ENCODE measurements around the gene MDH2.
"Not testable (repeated sequence)": the region's sequence is repeated elsewhere in the genome, so short reads cannot be mapped to it uniquely, and the experiment has no call there.

The MDH2 gene

DNA sequence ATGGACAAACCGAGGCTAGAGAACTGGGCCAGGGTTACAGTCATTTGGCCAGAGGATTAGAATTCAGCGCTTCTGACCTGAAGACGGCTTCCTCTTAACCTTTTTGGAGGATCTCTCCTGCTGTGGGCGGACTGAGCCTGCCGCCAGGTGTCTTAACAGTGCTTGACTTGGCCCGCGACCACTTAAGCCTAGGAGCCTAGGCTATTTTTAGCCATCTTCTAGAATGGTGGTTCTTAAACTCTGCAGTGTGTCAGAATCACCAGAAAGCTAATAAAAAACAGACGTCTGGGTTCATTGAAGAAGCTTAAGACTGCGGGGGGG is 722 bp downstream of the MDH2 start:
- no peak for DNase-seq

DNA sequence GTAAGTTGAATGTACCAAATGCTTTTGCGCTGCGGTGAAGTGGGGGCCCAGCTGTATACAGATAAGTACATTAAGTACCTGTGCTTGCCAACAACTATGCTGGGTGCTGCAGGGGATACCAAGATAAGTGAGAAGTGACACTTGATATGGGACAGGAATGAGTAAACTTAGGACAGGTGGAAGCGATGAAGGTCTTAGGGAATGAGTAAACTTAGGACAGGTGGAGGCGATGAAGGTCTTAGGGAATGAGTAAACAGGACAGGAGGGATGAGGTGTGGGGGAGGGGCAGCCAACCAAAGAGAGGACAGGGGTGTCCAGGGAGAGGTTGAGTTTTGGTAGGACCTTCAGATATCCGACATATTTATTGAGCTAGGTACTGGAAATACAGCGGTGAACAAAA is 1.4 kb downstream of the MDH2 start:
- DNase-seq, result no peak

DNA sequence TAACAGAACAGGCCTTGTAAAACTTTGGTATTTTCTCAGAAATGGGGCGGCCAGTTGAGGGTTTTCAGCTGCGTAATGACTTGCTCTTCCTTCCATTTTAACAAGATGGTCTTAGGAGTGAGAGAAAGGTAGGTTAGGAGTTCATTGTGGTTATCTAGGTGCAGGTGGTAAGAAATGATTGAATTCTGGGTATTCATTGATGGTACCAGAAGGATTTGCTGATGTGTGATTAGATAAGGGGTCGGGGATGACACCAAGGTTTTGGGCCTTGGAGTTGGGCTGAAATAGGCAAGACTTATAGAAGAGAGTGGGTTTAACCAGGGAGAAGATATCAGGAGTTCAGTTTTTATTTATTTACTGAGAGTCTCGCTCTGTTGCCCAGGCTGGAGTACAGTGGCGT is 2.6 kb downstream of the MDH2 start:
- no peak for DNase-seq

DNA sequence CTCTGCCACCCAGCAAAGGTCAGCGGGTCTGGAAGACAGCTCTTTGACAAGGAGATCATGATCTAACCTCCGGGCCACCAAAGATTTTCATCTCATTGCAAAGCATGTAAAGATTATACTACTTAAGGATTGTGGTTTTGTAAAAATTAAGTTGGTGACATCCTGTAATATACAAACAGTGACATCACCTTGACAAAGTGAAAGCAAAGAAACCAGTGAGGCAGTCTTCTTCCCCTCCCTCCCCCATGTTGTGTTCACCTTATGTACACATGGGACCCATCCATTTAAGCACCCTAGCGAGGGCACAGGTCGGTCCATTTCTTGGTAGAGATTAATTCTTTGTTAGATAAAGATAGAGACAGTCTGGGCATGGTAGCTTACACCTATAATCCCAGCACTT is 3.9 kb downstream of the MDH2 start:
- DNase-seq, result no peak

DNA sequence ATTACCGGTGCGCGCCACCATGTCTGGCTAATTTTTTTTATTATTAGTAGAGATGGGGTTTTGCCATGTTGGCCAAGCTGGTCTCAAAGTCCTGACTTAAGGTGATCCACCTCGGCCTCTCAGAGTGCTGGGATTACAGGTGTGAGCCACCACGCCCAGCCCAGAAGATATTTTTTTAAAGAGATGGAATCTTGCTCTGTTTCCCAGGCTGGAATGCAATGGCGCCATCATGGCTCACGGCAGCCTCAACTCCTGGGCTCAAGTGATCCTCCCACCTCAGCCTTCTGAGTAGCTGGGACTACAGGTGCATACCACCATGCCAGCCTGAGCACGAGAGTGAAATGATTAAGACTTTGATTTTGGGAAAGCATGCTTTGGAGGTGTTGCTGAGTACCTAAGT is 4.8 kb downstream of the MDH2 start:
- not testable (repeated sequence) for DNase-seq

DNA sequence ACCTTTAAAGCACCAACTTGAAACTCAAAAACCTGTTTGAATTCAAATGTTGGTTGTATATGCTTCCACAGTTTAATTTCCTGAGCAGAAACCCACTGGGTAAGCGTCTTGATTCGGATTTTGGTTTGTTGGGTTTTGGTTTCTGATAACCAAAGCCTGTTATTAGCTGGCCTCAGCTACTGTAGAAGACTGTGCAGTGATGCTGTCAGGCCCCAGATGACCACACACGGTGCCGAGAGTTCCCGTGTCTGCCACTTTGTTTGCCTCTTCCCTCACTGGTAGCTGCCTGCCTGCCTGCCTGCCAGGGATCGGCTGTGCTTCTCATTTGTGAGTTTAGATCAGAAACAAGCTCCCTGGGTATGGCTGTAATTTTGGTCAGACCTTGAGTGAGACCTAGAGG is 5.6 kb downstream of the MDH2 start:
- no peak for DNase-seq

DNA sequence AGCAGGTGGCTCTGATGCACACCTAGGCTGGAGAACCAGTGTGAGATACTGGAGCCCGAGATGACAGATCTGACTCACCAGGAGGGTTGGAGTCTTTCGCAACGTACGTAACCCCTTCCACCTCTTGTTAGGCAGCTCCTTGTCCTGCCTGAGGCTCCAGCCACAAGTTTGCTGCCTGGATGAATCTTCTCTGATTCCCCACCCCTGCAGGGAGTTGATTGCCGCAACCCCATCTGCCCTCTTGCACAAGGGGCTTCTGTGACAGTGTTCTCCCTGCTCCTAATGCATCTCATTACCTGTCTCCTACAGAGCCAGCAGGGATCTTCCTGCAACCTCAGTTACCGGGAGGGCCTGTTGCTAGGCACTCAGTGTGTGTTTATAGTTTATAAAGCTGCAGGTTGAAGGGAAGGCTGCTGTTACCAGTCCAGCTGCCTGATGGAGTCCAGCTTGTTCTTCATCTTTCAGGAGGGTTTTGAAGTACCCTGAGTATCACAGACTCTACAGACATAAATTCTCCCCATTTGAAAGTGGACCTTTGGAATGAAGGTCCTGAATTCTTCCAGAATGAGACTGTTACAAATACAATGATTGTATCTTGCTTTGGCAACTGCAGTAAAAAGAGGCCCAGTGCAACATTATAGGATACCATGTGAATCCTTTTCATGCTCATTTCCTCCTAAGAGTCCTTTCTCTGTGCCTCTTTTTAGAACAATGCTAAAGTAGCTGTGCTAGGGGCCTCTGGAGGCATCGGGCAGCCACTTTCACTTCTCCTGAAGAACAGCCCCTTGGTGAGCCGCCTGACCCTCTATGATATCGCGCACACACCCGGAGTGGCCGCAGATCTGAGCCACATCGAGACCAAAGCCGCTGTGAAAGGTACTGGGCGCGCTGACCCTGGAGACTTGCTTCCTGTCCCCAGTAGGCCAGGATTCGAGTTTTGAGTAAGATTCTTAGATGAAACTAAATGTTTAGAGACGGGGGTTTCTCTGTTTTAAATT is 6.5 kb downstream of the MDH2 start:
- no peak for DNase-seq

DNA sequence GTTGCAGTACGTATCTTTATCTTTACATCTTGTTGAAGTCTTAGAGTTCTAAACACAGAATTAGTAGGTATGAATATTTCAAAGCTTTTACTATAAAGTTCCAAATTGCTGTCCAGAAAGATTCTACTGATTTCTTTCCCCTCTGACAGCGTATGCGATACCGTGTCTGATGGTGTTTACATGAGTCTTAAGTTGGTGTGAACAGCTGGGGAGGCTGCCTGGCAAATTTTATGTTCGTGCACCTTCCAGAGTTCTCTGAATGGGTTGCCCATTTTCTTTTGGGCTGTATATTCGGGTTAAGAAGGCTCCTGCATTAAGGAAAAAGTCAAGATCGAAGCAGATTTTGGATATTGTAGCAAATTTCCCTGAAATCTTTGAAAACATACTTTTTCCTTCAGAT is 8.3 kb downstream of the MDH2 start:
- DNase-seq, result no peak

DNA sequence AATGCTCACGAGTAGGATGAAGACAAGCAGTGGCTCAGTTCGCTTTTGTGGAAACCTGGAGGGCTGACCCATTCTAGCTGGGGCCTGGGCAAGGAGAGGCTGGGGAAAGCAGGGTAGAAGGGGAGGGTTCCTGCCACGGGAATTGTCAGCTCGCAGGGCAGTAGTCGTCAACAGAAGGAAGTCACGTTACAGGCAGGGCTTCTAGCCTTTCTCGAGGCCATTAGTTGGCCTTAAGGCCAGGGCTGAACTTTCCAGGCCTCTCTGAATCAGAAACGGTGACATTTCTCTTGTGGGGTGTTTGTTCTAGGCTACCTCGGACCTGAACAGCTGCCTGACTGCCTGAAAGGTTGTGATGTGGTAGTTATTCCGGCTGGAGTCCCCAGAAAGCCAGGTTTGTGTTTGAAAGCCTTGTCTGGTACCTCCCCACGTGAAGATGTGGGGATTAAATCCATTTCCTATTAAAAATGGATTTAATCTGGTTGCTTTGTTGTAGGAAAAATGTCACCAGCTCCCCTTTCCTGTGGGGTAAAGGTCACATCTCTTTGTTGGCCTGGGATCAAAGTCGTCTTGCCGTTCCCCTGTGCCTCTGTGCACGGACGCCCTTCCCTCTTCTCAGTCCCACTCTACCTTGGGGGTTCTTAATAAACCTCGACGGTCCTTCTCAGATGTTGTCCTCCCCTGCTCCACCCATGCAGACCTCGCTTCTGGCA is 9.4 kb downstream of the MDH2 start:
- DNase-seq, result no peak

DNA sequence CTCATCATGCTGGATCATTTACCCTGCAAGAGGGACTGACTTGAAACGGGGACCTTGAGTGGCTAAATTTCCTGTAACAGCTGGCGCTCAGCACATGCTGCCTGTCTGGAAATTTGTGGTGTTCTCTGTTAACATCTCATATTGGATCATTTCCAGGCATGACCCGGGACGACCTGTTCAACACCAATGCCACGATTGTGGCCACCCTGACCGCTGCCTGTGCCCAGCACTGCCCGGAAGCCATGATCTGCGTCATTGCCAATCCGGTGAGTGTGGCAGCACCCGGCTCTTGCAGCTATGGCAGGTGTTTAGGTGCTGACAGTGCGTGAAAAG is 9.9 kb downstream of the MDH2 start:
- no peak for DNase-seq

DNA sequence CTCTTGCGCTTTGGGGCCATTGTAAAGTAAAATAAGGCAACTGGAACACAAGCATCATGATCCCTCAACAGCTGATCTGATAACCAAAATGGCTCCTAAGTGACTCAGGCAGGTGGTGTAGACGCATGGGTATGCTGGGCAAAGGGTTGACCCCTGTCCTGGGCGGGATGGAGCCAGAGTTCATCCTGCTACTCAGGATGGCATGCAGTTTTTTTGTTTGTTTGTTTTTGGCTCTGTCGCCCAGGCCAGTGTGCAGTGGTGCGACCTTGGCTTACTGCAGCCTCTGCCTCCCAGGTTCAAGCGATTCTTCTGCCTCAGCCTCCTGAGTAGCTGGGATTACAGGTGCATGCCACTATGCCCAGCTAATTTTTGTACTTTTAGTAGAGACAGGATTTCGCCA is 10.8 kb downstream of the MDH2 start:
- DNase-seq, result not testable (repeated sequence)

DNA sequence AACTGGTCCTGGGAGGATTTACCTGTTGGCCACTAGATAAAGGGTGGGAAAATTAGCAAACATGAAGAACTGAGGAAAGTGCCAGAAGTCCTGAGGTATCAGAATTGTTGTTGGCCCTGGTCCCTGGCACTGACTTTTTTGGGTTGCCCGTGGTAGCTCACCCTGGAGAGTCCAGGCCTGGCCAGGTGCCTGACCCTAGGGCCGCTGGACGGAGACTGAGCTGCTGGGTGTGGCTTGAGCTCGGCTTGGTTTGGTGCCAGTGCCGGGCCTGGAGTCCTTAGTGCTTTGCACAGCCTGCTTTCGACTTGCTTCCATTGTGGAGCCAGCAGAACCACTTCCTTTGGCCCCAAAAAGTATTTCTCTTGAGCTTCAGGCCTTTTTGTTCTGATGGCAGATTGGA is 12.9 kb downstream of the MDH2 start:
- DNase-seq, result no peak

DNA sequence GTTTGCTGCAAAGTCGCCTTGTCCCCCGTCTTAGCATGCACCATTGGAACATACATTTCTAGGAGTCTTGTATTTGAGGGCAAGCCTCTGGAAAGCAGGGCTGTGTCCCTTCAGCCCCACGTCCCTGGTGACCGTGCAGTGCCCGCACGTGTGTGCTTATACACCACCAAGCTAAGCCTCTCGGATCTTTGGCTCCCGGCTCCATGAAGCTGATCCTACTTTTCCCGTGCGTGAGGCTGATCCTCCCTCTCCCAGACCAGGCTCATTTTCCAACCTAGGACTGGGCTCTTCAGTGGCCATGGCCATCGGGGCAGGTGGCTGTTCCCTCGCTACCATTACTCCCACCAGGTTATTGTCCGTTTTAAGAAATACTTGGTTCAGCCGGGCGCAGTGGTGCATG is 14.3 kb downstream of the MDH2 start:
- DNase-seq, result no peak

DNA sequence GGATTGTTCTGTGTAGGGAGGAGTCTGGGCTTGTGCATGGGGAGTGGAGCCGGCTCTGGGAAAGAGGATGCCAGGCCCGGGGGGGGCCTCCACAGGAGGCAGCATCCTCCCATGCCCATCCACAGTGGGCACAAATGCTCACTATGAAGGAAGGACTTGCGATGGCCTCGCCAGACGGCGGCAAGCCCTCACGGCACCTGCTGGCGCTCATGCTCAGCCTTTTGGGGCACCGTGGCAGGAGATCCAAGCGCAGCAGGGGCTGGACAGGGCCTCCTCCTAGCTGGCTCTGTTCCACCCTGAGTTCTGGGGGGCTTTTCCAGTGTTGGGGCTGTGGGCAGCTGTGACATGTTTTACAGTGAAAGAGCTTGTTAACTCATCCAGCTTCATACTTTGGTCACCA is 15.2 kb downstream of the MDH2 start:
- DNase-seq, result no peak

DNA sequence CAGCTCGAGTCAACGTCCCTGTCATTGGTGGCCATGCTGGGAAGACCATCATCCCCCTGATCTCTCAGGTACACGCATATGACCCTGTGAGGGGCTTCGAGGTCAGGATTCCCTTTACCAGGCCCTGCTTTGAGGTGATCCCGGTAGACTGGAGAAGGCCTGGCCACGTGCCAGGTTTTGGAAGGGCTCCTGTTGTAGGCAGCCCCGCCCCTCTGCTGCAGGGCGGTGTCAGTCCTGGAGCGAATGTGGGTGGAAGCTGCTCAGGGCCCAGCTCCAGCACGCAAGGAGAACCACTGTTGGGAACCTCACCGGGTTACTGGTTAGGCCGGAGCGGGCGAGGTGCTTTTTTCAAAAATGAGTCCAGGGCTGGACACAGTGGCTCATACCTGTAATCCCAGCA is 15.6 kb downstream of the MDH2 start:
- DNase-seq, result no peak

DNA sequence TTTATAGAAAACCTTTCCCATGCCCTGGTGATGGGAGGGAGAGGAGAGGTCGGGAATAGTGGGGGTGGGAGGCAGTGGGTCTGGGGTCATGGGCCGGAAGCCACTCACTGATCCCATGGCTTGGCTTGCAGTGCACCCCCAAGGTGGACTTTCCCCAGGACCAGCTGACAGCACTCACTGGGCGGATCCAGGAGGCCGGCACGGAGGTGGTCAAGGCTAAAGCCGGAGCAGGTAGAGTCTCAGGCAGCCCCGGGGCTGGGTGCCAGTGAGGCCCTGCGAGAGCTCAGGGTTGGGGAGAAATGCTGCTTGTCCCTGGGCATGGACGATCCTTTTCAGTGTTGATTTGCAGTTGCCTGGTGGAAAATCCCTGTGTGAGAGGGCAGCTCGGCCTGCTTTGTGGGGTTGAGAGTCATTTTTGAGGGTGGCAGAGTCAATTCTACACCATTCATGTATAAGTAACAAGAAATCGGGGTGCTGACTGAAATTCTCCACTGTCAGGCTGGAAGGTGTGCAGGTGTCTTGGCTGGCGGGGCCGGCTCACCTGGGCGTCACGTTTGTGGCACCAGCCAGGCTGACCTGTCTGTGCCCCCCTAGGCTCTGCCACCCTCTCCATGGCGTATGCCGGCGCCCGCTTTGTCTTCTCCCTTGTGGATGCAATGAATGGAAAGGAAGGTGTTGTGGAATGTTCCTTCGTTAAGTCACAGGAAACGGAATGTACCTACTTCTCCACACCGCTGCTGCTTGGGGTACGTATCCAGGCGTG is 16.5 kb downstream of the MDH2 start:
- no peak for DNase-seq

DNA sequence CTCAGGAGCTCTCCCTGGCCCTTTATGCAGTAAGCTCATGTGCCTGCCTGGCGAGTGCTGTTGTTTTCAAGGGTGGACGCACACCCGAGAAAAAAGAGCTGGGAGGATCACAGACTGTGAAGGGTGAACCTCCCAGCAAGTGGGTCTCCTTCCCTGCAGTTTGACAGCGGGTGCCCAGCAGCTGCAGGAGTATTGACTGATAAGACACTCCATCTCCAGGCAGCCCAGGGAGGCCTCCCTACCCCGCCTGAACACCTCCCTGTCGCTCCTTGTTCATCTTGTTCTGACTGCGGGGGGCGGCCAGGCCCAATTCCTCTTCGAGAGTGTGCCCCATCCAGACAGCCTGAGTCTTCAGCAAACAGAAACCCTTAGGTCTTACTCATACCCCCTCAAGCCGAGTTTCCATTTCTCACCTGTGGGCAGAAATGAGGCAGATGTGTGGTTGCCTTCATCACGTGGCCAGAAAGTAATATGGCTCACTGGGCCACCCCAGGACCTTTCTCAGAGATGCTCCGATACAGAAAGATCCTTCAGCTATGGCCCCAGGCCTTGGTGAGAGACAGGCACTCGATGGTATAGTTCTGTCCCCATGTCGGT is 17.2 kb downstream of the MDH2 start:
- no peak for DNase-seq

DNA sequence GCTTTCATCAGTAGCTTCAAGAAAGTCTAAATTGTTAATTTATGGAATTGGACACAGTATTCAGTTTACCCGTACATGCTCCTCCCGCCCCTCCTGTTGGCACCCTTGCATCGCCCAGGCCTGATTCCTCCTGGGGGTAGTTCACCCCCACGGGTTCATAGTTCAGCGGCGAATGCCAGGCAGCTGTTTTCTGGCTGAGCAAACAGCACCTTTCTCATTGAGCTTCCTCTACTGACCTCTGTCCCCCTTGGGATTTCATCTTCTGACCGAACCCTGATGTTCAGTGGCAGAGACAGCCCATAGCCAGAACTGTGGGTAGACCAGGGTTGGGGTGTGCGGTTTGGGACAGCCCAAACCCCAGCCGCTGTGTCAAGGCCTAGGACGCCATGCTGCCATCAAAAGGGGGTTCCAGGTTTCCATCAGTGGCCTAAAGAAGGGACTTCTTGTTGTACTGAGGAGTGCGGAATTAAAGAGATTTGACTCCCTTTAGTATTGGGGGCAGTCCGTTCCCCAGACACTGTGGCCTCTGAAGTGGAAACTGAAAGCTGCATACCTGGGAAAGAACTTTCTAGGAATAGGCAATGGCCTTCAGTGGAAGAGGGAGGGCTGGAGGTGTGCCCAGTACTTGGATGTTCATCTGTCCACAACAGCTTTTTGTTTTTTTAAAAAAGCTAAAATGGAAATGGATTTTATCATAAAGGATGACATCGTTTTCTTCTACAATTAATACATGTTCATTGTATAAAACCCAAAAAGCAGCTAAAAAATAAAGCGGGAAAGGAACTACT is 19.0 kb downstream of the MDH2 start:
- no peak for DNase-seq

DNA sequence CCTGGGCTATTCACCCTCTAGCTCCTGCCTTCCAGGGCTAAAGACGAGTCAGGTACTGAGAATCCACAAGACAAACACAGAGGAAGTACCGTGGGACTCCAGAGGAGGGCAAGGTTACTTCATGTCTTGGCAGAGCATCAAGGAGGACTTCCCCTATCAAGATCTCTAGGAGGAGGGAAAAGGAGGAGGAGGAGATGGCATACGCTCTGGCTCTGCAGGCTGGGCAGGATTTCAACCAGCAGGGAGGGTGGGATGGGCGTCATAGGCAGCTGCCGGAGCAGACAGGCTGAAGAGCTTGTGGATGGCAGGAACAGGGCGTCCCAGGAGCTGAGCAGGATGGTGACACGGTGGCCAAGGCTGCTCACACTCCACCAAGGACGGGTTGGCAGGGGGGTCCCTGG is 21.3 kb downstream of the MDH2 start:
- peak in 1 of 2 experiments; percentile 4 for DNase-seq

DNA sequence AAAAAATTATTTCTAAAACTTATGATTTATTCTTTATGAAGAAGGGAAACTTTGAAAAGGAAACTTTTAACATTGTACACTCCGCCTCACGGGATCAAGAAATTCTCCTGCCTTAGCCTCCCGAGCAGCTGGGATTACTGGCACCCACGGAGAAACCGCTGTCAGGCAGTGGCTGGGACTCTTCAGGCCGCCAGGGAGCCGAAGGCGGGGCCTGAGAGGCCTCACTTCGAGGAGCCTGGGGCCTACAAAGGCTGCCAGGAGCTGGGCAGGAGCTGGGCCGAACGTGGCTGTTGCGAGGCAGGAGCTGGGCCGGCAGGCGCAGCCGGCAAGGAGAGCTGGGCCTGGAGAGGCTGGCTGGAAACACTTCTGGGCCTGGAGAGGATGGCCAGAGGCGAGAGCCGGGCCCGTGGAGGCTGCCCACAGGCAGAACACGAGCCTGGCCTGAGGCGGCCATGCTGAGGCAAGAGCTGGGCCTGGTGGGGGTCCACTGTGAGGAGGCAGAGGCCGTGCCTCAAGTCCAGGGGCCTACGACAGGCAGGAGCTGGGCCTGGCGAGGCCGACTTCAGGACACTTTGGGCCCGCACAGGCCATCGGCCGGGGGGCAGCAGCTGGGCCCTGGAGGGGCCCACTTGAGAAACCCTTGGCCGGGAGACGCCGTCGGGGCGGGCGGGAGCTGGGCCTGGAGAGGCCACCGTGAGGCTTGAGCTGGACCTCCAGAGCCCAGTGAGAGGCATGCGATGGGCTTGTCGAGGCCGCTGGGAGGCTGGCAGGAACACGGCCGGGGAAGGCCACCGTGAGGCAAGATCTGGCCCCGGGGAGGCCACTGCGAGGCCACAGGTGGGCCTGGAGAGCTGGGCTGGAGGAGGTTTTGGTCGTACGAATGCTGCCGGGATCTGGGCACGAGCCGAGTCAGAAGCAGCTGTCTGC is 23.7 kb downstream of the MDH2 start:
- DNase-seq, result no peak
